SK-N-SH (cell line): Measurements from ENCODE around the gene ADGRA1. TPM values are rescaled to one million over a fixed set of nuclear protein-coding genes. Genes with fewer than 3 reads are reported as not detected.

Experiments used
- CTCF ChIA-PET: fragments of 300-600, 350-600 bp; formaldehyde crosslinking; extraction: SDS; loops from one replicate; lab custom pipeline; 2021; lab: Yijun Ruan, JAX
- POLR2A ChIA-PET: fragments of 350-600 bp; sonication (Branson Sonifier 250); formaldehyde crosslinking; extraction: SDS; loops from one replicate; lab custom pipeline; 2020; ENCODE audit warnings: antibody characterized with exemption, inconsistent platforms; lab: Yijun Ruan, JAX
- DNase-seq: peaks from one replicate; pipeline ENCODE4 v3.0.0; 2012
- H2AFZ ChIP-seq: fragments of 200-600 bp; sonication (generic); 2 replicates; pipeline ENCODE4 v1.8.1; 2016; ENCODE audit warnings: antibody characterized with exemption, mild to moderate bottlenecking, low read depth
- H3F3A ChIP-seq: fragments of 200-600 bp; sonication (generic); replicated peaks from 2 replicates; pipeline ENCODE3; 2016; ENCODE audit warnings: antibody characterized with exemption, mild to moderate bottlenecking; ENCODE audit not compliant: insufficient read depth
- H3K27ac ChIP-seq, 2 experiments: fragments of 200-500 bp in 1 of 2; fragments of 200-600 bp in 1 of 2; sonication (Bioruptor generic) in 1 of 2; sonication (generic), shearing (Covaris generic) in 1 of 2; 2 replicates each; pipeline versions ENCODE4 v1.5.1 to v1.6.1; 2014 to 2016; ENCODE audit warnings: low read depth in 2 of 2, inconsistent platforms in 1 of 2, low read length in 1 of 2, mild to moderate bottlenecking in 1 of 2, mixed read lengths in 1 of 2
- H3K27me3 ChIP-seq: fragments of 200-600 bp; sonication (generic), shearing (Covaris generic); 2 replicates; pipeline ENCODE4 v1.6.1; 2016; ENCODE audit warnings: mixed run types; ENCODE audit not compliant: insufficient read depth
- H3K36me3 ChIP-seq, 2 experiments: fragments of 200-500 bp in 1 of 2; fragments of 200-600 bp in 1 of 2; sonication (Bioruptor generic) in 1 of 2; sonication (generic) in 1 of 2; replicated peaks in 1 of 2; 2 replicates each; pipeline versions ENCODE3 to v1.5.1; 2014 to 2016; ENCODE audit warnings: low read length in 1 of 2, mild to moderate bottlenecking in 1 of 2; ENCODE audit not compliant: insufficient read depth in 2 of 2, control insufficient read depth in 1 of 2
- H3K4me1 ChIP-seq, 2 experiments: fragments of 200-500 bp in 1 of 2; fragments of 200-600 bp in 1 of 2; sonication (Bioruptor generic) in 1 of 2; sonication (generic), shearing (Covaris generic) in 1 of 2; 2 replicates each; pipeline versions ENCODE4 v1.5.1 to v1.6.1; 2014 to 2016; ENCODE audit warnings: low read depth in 1 of 2, low read length in 1 of 2, mixed run types in 1 of 2; ENCODE audit not compliant: insufficient read depth in 2 of 2, control insufficient read depth in 1 of 2
- H3K4me2 ChIP-seq: fragments of 200-600 bp; sonication (generic), shearing (Covaris generic); 2 replicates; pipeline ENCODE4 v1.6.1; 2017; ENCODE audit warnings: mixed run types
- H3K4me3 ChIP-seq, 2 experiments: fragments of 200-500 bp in 1 of 2; fragments of 200-600 bp in 1 of 2; sonication (Bioruptor generic) in 1 of 2; sonication (generic), shearing (Covaris generic) in 1 of 2; 2 replicates each; pipeline versions ENCODE4 v1.5.1 to v1.8.1; 2014 to 2016; ENCODE audit warnings: low read depth in 2 of 2, inconsistent platforms in 1 of 2, low read length in 1 of 2, mild to moderate bottlenecking in 1 of 2, mixed read lengths in 1 of 2, moderate library complexity in 1 of 2
- H3K79me2 ChIP-seq: fragments of 200-600 bp; sonication (generic); 2 replicates; pipeline ENCODE4 v1.8.1; 2017; ENCODE audit warnings: mild to moderate bottlenecking; ENCODE audit not compliant: insufficient read depth
- H3K9ac ChIP-seq: fragments of 200-600 bp; sonication (generic); 2 replicates; pipeline ENCODE4 v1.6.1; 2017; ENCODE audit warnings: mixed run types
- H3K9me2 ChIP-seq: fragments of 200-600 bp; sonication (generic); 2 replicates; pipeline ENCODE4 v1.6.1; 2017; ENCODE audit warnings: mixed run types
- H3K9me3 ChIP-seq: fragments of 200-600 bp; sonication (generic); 2 replicates; pipeline ENCODE4 v1.6.1; 2017; ENCODE audit warnings: mixed run types, mild to moderate bottlenecking, moderate library complexity
- H4K20me1 ChIP-seq: fragments of 200-600 bp; sonication (generic); 2 replicates; pipeline ENCODE4 v1.6.1; 2017; ENCODE audit warnings: mild to moderate bottlenecking, mixed run types; ENCODE audit not compliant: insufficient read depth
- ELF1 ChIP-seq: IDR thresholded peaks from 2 replicates; pipeline ENCODE4 v1.4.0; 2012
- EZH2phosphoT487 ChIP-seq: fragments of 200-600 bp; sonication (generic); IDR thresholded peaks from 2 replicates; pipeline ENCODE4 v1.6.1; 2017; ENCODE audit warnings: low read depth, mixed run types, mild to moderate bottlenecking, antibody characterized with exemption, moderate library complexity, borderline replicate concordance
- FOXM1 ChIP-seq: IDR thresholded peaks from 2 replicates; pipeline ENCODE4 v1.4.0; 2012; ENCODE audit warnings: low read depth, mild to moderate bottlenecking
- GABPA ChIP-seq: IDR thresholded peaks from 2 replicates; pipeline ENCODE4 v1.4.0; 2012; ENCODE audit warnings: low read depth, mild to moderate bottlenecking
- GATA2 ChIP-seq: sonication (generic); formaldehyde crosslinking; IDR thresholded peaks from 2 replicates; pipeline ENCODE4 v1.5.0; 2020; ENCODE audit warnings: mild to moderate bottlenecking, missing genetic modification reagents
- IRF3 ChIP-seq: fragments of 150-350 bp; IDR thresholded peaks from 2 replicates; pipeline ENCODE4 v1.6.1; 2016; ENCODE audit warnings: mild to moderate bottlenecking, low read depth, low read length
- JUND ChIP-seq: IDR thresholded peaks from 2 replicates; pipeline ENCODE4 v1.4.0; 2012
- MAX ChIP-seq: IDR thresholded peaks from 2 replicates; pipeline ENCODE4 v1.4.0; 2012; ENCODE audit warnings: low read depth
- NFIC ChIP-seq: IDR thresholded peaks from 2 replicates; pipeline ENCODE4 v1.4.0; 2012; ENCODE audit warnings: borderline replicate concordance
- POLR2AphosphoS5 ChIP-seq: IDR thresholded peaks from 2 replicates; pipeline ENCODE4 v1.6.1; 2012; ENCODE audit warnings: low read depth, low read length
- RAD21 ChIP-seq: IDR thresholded peaks from 2 replicates; pipeline ENCODE4 v1.6.1; 2012; ENCODE audit warnings: mild to moderate bottlenecking, low read length
- REST ChIP-seq: IDR thresholded peaks from 2 replicates; pipeline ENCODE4 v1.6.1; 2012; ENCODE audit warnings: mild to moderate bottlenecking, low read depth, low read length, moderate library complexity
- SIN3A ChIP-seq: IDR thresholded peaks from 2 replicates; pipeline ENCODE4 v1.6.1; 2012; ENCODE audit warnings: low read depth, mild to moderate bottlenecking, low read length, moderate library complexity, borderline replicate concordance
- SMC3 ChIP-seq: IDR thresholded peaks from 2 replicates; pipeline ENCODE4 v1.6.1; 2012; ENCODE audit warnings: low read depth, low read length, improper control_type of control experiment
- TAF1 ChIP-seq: IDR thresholded peaks from 2 replicates; pipeline ENCODE4 v1.6.1; 2012; ENCODE audit warnings: low read depth, mild to moderate bottlenecking, low read length, moderate library complexity, borderline replicate concordance
- TCF12 ChIP-seq: IDR thresholded peaks from 2 replicates; pipeline ENCODE4 v1.4.0; 2012
- USF1 ChIP-seq: IDR thresholded peaks from 2 replicates; pipeline ENCODE4 v1.4.0; 2012; ENCODE audit warnings: low read depth, borderline replicate concordance
- ZBTB33 ChIP-seq: IDR thresholded peaks from 2 replicates; pipeline ENCODE4 v1.4.0; 2012; ENCODE audit warnings: low read depth, borderline replicate concordance
- WGBS: methylation state at CpG from one replicate; pipeline ENCODE4 v1.1.6; 2017; ENCODE audit warnings: low lambda C conversion rate; 5-methylcytosine and 5-hydroxymethylcytosine counted together
- polyA plus RNA-seq, 3 experiments: library from polyadenylated mRNA; depleted of rRNA; stranded (reverse); fragments of >200 nt; gene quantifications; 2 replicates each; pipeline ENCODE4 v1.2.3, GENCODE V29; 2012

Gene ADGRA1
- polyA plus RNA-seq, 1 of the 3 experiments (the other 2 are of a cell fraction) = not detected

GRCh38 chr10:133040198-133040597, 47.5 kb upstream of the ADGRA1 start:
- H3K27ac ChIP-seq = no peak overlapping the region
- no peaks in the 10 kb centered on the region for H3F3A ChIP-seq
- TF ChIP-seq REST (no peak), EZH2phosphoT487 (no peak), NFIC (no peak), USF1 (no peak), JUND (no peak), TAF1 (no peak), IRF3 (no peak), GABPA (no peak), FOXM1 (no peak), MAX (no peak), RAD21 (no peak)
- TF ChIP-seq, all 33 proteins: peak for 0
- no peak overlapping the region for H3K4me2 ChIP-seq
- DNase-seq = peak; percentile 58
- H3K9me3 ChIP-seq = no peaks in the 10 kb centered on the region
- H3K4me3 ChIP-seq = no peak overlapping the region
- ChIA-PET CTCF (no interaction called here), POLR2A (no interaction called here)
- 50% methylated on average over 4 of the region's 13 CpGs for WGBS
- no peak overlapping the region for H2AFZ ChIP-seq
- no peaks in the 10 kb centered on the region for H3K27me3 ChIP-seq
- H3K79me2 ChIP-seq = no peaks in the 10 kb centered on the region
- no peaks in the 10 kb centered on the region; a peak in 1 of 4 replicates for H3K4me1 ChIP-seq
- no peaks in the 10 kb centered on the region for H3K36me3 ChIP-seq
- H4K20me1 ChIP-seq = no peaks in the 10 kb centered on the region
- H3K9ac ChIP-seq = no peak overlapping the region
- H3K9me2 ChIP-seq = no peaks in the 10 kb centered on the region

GRCh38 chr10:133041101-133041500, 46.6 kb upstream of the ADGRA1 start:
- Histone ChIP-seq H3F3A (no peaks in the 10 kb centered on the region), H3K9me3 (no peaks in the 10 kb centered on the region), H3K4me1 (no peaks in the 10 kb centered on the region; a peak in 1 of 4 replicates), H3K27me3 (no peaks in the 10 kb centered on the region), H3K9me2 (no peaks in the 10 kb centered on the region), H3K4me2 (no peak overlapping the region), H3K79me2 (no peaks in the 10 kb centered on the region), H4K20me1 (no peaks in the 10 kb centered on the region), H3K9ac (no peak overlapping the region), H2AFZ (no peak overlapping the region), H3K27ac (no peak overlapping the region), H3K4me3 (no peak overlapping the region), H3K36me3 (no peaks in the 10 kb centered on the region)
- ChIA-PET CTCF (no interaction called here), POLR2A (no interaction called here)
- DNase-seq = no peak
- 28% methylated on average over 5 of the region's 12 CpGs for WGBS
- TF ChIP-seq TAF1 = no peak
- TF ChIP-seq SMC3 = no peak
- no peak for TF ChIP-seq ELF1
- TF ChIP-seq GATA2 (CRISPR knock-in tag) = no peak
- no peak for TF ChIP-seq REST
- no peak for TF ChIP-seq SIN3A
- TF ChIP-seq TCF12 = no peak
- TF ChIP-seq ZBTB33 = no peak
- no peak for TF ChIP-seq POLR2AphosphoS5
